GM21447 (cell line): Measurements from ENCODE around the gene HID1.
A peak's percentile ranks its signal among the peaks of the same experiment; 100 is the strongest.
"Not testable (repeated sequence)": the region's sequence is repeated elsewhere in the genome, so short reads cannot be mapped to it uniquely, and the experiment has no call there.

ENCODE experiments used
- ATAC-seq: cut with Tn5 transposase; IDR thresholded peaks from one replicate; pipeline ENCODE4 v1.9.1; 2021; ENCODE audit not compliant: unreplicated experiment

The HID1 gene

GRCh38 chr17:74969501-74969900 lies 3.1 kb downstream of the HID1 start:
- ATAC-seq = not testable (repeated sequence)

- no peak for ATAC-seq
Observed at GRCh38 chr17:74968361-74968780, 4.2 kb downstream of the HID1 start.

- no peak for ATAC-seq
Observed at GRCh38 chr17:74964988-74965622, 7.5 kb downstream of the HID1 start.

DNA sequence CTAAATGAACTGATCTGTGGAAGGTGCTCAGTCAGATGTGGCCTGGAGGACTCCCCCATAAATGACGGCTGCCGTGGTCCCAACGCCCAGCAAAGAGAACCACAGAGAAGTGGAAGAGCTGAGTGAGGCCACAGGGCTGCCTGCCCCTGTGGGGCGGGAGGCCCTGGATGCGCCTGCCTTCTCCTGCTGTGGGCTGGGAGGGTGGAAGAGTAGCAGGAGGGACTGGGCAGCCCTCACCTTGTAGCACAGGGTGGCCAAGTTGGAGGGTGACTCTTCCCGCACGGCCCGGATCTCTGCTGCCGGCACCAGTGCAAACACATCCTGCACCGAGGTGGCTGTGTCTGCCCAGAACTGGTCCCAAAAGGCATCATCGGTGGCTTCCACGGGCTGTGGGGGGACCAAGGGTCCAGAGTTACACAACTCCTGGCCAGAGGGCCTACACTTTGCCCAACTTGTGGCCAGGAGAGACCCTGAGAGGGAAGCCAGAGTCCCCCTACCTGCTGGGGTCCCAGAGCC lies 8.3 kb downstream of the HID1 start:
- no peak for ATAC-seq

- no peak for ATAC-seq
Observed at GRCh38 chr17:74963656-74964055, 8.9 kb downstream of the HID1 start.

GRCh38 chr17:74962622-74963394 lies 9.8 kb downstream of the HID1 start:
- ATAC-seq = no peak

- ATAC-seq = peak; percentile 48
Observed at GRCh38 chr17:74961657-74962350, 10.8 kb downstream of the HID1 start.

- no peak for ATAC-seq
Observed at GRCh38 chr17:74960570-74961342, 11.8 kb downstream of the HID1 start.

DNA sequence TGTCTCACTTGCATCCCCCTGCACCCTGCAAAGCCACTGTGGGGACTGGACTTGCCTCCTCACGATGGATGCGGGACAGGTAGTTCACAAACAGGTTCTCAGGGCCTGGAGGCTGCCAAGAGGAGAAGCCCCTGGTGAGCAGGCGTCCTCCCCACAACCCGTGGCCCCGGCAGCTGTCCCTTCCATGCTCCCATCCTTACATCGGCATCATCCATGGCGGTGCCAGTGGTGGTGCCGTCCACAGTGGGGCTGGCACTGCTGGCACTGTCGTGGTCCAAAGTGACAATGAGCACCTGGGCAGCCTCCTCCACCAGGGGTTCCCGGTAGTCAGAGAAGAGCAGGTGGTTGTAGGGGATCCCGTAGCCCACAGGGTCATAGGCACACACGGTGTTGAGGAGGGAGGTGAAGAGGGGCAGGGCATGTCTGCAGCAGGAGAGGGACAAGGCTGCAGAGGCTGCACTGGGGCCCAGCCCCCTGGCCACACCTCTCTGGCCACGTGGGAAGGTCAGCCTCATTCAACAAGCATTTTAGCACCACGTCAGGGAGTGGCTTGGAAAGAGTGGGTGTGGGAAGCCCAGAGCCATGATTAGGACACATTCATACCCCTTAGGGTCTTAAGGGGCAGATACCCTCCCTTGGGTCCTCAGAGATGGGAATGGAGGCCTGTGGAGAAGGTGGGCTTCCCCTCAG lies 12.6 kb downstream of the HID1 start:
- no peak for ATAC-seq

DNA sequence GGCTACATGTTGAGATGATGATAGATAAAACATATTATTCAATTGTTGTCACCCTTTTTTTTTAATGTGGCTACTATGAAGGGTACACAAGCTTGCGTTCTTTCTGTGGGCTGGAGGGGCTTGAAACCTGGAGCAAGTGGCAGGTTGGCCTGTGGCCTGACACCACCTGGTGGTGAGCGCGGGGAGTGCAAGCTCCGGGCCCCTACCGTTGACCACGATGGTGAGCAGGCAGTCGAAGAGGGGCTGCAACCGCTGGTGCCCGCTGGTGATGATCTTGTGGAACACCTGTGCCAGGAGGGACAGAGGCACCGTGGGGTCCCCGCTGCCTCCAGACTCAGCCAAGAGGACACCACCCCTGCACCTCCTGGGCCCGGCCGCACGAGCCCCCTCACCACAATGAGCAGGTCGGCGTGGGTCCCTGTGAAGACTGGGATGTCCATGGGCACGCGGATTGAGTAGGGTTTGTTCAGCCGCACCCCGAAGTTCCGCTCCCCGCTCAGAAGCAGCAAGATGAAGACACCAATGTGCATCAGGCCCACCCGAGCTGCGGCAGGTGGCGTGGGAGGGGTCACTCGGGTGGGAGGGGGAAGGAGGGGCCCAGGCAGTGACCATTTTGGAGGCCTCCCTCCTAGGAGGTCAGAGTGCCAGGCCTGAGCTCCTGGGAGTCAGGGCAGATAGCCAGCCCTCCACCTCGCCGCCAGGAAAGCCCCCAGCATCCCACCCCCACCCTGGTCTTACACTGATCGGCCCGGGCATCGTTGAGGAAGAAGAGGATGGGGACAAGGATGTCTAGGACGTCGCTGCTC lies 14.4 kb downstream of the HID1 start:
- ATAC-seq = no peak

- ATAC-seq = no peak
Observed at GRCh38 chr17:74956093-74956492, 16.5 kb downstream of the HID1 start.

DNA sequence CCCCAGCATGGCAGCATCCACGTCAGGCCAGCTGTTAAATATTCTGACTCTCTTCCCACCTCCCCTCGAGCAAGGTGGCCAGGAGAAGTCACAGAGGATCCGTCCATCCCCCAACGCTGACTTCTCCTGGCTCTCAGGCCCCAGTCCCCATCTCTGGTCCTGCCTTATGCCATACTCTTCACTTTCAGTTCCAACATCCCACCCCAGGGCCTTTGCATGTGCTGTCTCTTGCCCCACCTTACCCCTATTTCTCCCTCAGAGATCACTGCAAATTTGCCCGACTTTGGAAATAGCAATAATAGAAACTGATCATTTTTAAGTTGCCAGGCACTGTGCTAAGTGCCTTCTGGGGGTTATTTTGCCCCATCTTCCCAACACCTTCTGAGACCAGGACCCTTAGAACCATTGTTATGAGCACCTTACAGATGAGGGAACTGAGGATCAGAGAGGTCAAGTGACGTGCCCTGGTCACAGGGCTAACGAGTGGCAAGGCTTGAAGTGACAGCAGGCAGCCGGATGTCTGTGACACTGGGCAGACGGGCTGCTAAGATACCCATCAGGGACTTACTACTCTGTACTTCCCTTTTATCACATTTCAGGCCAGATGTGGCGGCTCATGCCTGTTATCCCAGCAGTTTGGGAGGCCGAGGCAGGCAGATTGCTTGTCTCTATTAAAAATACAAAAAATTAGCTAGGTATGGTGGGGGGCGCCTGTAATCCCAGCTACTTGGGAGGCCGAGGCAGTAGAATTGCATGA lies 17.7 kb downstream of the HID1 start:
- ATAC-seq = no peak

GRCh38 chr17:74954115-74954514 lies 18.4 kb downstream of the HID1 start:
- ATAC-seq = no peak

GRCh38 chr17:74953134-74953687 lies 19.3 kb downstream of the HID1 start:
- no peak for ATAC-seq

DNA sequence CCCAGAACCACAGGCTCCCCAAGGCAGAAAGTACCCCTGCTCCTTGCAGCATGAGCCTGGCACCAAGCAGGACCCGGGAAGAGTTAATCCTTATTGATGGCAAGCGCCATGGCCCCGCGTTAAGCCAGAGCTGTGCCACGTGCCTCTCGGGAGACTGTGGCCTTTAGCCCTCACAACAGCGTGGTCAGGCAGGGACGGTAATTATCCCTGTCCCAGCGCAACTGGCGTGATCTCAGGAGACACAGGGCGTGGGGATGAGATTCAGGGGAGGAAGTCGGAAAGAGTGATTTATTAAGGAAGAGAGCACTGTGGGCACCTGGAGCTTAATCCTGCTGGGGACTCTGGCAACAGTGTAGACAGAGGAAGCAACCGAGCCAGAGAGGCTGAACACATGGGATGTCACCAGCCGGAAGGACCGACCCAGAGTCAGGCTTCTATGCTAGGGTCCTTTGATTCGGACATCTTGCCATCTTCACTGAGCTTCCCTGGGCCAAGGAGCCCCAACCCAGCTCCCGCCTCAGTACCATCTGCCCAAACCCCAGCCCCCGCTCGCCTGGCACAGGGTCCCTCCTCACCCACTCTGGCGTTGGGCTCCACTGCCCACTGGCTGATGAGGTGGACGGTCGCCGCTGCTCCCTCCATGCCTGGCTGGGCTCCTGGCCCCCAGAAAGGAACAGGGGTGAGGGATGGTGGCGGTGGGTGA lies 20.0 kb downstream of the HID1 start:
- no peak for ATAC-seq

DNA sequence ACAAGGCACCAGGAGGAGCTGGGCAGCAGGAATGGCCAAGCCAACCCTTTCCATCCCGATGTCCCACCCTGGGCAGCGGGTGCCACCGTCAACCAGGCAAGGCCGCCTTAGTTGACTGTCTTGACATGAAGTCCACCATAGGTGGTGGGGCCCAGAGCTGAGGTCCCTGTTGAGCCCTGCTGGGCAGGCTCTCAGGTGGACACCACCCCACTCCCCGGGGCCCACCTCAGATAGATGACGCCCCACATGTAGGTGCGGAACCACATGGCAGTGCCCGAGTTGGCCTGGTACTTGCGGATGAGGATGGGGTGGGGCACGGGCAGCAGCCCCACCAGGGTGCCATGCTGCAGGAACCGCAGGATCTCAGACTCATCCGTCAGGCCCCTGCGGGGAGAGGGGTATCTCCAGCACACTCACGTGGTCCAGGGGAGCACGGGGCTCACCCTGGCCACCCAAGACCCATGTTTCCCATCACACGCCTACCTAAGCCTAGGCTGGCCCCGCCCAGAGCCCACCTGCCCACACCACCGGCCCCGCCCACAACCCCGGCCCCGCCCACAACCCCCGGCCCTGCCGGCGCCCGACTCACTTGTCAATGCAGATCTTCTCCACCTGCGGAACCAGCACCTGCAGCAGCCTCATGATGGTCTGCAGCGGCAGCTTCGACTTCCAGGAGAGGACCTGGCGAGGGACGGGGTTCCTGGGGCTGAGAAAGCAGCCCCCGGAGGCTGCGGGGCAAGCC lies 20.7 kb downstream of the HID1 start:
- no peak for ATAC-seq

- ATAC-seq = no peak
Observed at GRCh38 chr17:74951065-74951464, 21.5 kb downstream of the HID1 start.
